Caki2 (cell line): ENCODE measurements around the gene BCHE. TPM values are rescaled to one million over a fixed set of nuclear protein-coding genes. Genes with fewer than 3 reads are reported as not detected.

Experiments used
- DNase-seq: peaks from one replicate; pipeline ENCODE4 v3.0.0-alpha.2; 2015; ENCODE audit warnings: low read depth
- in situ Hi-C: cut with HindIII; loops from 2 replicates; pipeline ENCODE4 v1.10.0; 2016; ENCODE audit warnings: low sequenced_read_pairs, low pct_unique_long_range_greater_than_20kb, mixed read lengths
- total RNA-seq: library from RNA; depleted of rRNA; stranded (reverse); fragments of >200 nt; shearing (Covaris generic); gene quantifications from 2 replicates; pipeline ENCODE4 v1.2.3, GENCODE V29; 2014; ENCODE audit warnings: low replicate concordance

The BCHE gene
- total RNA-seq, 1 experiment from 2014 or later: 83.1 TPM

GRCh38 chr3:165775824-165776223, 61.4 kb downstream of the BCHE start:
- no peak for DNase-seq
- in situ Hi-C loops: no loop called here

GRCh38 chr3:165770781-165771180, 66.4 kb downstream of the BCHE start:
- no peak for DNase-seq
- in situ Hi-C loops: no loop called here

- in situ Hi-C loops: no loop called here
- no peak for DNase-seq
These were observed 68.5 kb downstream of the BCHE start for GRCh38 chr3:165768680-165769079.

DNA sequence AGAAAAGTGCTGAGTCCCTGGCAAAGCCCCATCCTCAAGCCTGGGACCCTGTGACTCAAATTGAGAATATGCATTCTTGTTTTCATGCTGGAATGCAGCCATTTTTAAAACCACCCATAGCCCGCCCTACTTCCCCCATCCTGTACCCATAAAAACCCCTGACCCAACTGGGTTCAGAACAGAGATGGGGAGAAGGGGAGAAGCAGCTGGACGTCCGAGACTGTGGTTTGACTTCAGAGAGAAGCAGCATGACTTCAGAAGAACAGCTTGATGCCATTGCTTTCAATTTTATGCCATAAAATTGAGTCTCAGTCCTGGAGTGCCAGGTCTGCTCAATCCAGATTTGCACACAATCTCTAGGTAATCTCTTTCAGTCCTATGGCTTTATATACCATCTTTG, 78.2 kb downstream of the BCHE start:
- in situ Hi-C loops: no loop called here

GRCh38 chr3:165755571-165755970, 81.7 kb downstream of the BCHE start:
- DNase-seq: no peak

More for the DNA sequence above, 78.2 kb downstream of the BCHE start:
- DNase-seq: no peak

GRCh38 chr3:165754219-165755007, 82.8 kb downstream of the BCHE start:
- DNase-seq: no peak
- in situ Hi-C loops: no loop called here

More at GRCh38 chr3:165755571-165755970, 81.7 kb downstream of the BCHE start:
- in situ Hi-C loops: no loop called here

- DNase-seq: no peak
- in situ Hi-C loops: no loop called here
These were observed 83.7 kb downstream of the BCHE start for GRCh38 chr3:165753560-165753959.

- DNase-seq: no peak
- in situ Hi-C loops: no loop called here
These were observed 85.6 kb downstream of the BCHE start for GRCh38 chr3:165751637-165752036.

GRCh38 chr3:165749821-165750220, 87.4 kb downstream of the BCHE start:
- no peak for DNase-seq

DNA sequence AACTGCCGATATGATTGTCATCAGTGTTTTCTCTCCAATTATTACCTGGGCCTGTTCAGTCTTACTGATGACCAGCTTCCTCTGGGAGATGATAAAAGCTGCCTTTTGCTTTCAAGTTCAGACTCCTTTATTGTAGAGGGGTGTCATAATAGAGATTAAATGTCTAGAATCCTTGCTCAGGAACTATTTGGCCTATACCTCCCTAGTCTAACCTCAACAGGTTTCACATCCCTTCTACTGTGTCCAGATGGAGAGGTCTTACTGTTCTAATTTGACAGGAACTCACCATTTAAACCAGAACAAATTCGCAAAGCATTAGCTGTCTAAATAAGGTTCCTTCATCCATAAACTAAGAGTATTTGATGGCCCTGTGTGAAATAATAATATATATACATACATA, 88.0 kb downstream of the BCHE start:
- in situ Hi-C loops: no loop called here
- no peak for DNase-seq

More at GRCh38 chr3:165749821-165750220, 87.4 kb downstream of the BCHE start:
- in situ Hi-C loops: no loop called here

- no peak for DNase-seq
- in situ Hi-C loops: no loop called here
These were observed 89.1 kb downstream of the BCHE start for GRCh38 chr3:165748094-165748493.

DNA sequence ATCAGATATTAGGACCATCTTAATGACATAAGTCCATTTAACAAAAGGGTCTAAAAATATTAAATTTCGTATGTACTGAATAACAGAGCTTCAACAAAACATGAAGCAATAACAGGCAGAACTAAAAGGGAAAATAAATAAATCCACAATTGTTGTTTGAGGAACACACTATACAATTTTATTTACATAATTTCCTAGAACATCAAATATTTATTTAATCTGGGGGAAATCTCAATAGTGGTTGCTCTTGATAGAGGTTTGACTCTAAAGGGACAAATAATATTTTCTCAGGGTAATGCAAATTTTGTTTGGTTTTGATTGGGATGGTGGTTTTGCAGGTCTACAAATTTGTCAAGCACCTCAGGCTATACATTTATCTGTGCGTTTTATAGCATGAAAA, 90.3 kb downstream of the BCHE start:
- no peak for DNase-seq
- in situ Hi-C loops: no loop called here

DNA sequence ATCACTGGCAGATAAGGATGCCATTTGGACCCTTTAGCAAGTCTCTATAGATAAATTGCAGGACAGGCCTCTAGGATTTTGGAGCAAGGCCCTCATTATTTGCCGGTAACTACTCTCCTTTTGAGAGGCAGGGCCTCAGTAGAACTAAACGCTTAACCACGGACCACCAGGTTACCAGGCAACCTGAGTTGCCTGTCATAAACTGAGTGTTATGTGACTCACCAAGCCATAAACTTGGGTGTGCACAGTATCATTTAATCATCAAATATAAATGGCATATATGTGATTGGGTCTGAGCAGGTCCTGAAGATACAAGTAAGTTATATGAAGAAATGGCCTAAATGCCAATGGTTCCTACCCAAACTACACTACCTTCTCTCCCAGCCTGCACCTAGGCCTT, 93.2 kb downstream of the BCHE start:
- DNase-seq: no peak
- in situ Hi-C loops: no loop called here

DNA sequence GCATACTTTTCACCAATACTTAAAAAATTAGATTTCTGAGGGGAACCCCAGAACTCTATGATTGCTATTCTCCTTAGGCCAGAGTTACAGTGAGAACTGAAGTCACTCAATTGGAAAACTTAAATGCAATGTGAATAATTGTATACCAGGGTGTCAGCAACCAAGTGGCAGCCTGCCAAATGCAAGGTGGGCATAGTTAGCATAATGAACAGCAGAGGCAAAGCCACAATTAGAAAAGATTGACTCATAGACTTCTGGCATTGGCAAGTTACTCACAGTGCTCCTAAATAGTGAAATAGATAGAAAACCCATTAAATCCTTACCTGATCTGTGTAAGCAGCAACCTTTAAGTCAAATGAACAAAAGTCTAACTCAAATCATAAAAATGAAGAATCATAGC, 94.9 kb downstream of the BCHE start:
- in situ Hi-C loops: no loop called here
- DNase-seq: peak; percentile 18

DNA sequence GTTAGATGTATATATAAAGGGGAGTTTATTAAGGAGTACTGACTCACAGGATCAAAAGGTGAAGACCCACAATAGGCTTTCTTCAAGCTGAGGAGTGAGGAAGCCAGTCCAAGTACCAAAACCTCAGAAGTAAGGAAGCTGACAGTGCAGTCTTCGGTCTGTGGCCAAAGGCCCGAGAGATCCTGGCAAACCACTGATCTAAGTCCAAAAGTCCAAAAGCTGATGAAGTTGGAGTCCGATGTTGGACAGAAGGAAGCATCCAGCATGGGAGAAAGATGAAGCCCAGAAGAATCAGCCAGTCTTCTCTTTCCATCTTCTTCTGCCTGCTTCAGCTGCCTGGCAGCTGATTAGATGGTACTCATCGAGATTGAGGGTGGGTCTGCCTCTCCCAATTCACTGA, 107.5 kb downstream of the BCHE start:
- in situ Hi-C loops: no loop called here
- no peak for DNase-seq

DNA sequence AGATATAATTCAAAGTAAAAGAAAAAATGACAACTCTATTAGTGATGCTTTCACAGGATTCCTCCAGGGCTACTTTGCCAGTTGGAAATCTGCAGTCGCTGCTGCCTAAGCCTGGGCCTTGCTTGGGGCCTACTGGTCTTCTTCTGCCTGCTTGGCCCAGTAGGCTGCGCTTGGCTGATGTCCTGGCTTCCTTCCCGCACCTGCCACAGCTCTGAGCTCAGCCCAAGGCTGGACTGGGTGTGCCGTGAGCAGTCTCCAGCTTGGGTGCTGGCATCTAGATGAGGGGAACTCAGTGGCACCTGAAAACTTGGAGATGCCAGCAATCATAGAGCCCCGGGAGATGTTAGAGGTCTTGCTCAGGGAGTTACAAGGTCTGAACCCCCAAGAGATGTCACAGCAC, 108.3 kb downstream of the BCHE start:
- no peak for DNase-seq
- in situ Hi-C loops: no loop called here

DNA sequence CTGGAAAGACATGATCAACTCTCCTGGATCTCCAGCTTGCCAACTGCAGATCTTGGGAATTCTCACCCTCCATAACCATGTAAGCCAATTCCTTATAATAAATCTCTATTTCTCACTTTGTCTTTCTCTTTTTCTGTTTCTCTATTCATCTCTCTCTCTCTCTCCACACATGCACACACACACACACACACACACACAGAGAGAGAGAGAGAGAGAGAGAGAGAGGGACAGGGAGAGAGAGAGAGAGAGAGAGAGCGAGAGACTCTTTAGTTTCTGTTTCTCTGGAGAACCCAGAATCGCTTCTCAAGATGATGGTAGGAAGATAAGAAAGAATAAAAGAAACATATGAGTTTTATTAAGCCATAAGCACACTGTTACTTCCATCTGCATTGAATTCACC, 111.9 kb downstream of the BCHE start:
- in situ Hi-C loops: no loop called here
- no peak for DNase-seq
